ENCODE data around the gene HK2.

Gene HK2

DNA sequence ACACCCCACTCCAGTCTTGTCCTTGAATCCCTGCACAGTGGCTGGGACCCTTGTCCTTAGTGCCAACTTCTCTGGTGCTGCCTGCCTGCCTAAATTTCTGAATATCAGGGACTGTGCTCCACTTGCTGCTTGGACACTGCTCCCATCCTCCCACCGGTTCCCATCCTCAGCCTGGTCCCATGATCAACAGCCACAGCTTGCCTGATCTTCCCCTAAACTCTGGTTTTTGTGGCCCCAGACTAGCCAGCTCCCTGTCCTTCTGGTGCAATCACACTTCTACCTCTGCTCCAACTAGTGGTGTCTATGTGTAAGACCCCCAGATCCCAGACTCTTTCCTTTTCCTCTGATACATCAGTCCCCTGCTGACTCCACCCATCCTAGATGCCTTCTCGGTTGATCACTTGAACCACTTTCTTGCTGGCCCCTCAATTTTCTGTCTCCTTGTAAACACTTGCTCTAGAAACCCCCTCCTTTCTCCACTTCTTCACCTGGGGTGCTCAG lies 87.4 kb downstream of the HK2 start:
- H3K4me3 ChIP-seq (ENCODE audit: low read depth, low read length): no peak overlapping the region
- TF ChIP-seq POLR2A (IDR thresholded peaks at IDR 0.05; ENCODE audit: extremely low read depth, insufficient read length): no peak
- no peak for TF ChIP-seq MYC (IDR thresholded peaks at IDR 0.05; ENCODE audit: low read depth, low read length)
- TF ChIP-seq, protein P1, sequence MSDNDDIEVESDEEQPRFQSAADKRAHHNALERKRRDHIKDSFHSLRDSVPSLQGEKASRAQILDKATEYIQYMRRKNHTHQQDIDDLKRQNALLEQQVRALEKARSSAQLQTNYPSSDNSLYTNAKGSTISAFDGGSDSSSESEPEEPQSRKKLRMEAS (IDR thresholded peaks at IDR 0.05; ENCODE audit: low read depth, low read length): no peak
- TF ChIP-seq, protein P2, sequence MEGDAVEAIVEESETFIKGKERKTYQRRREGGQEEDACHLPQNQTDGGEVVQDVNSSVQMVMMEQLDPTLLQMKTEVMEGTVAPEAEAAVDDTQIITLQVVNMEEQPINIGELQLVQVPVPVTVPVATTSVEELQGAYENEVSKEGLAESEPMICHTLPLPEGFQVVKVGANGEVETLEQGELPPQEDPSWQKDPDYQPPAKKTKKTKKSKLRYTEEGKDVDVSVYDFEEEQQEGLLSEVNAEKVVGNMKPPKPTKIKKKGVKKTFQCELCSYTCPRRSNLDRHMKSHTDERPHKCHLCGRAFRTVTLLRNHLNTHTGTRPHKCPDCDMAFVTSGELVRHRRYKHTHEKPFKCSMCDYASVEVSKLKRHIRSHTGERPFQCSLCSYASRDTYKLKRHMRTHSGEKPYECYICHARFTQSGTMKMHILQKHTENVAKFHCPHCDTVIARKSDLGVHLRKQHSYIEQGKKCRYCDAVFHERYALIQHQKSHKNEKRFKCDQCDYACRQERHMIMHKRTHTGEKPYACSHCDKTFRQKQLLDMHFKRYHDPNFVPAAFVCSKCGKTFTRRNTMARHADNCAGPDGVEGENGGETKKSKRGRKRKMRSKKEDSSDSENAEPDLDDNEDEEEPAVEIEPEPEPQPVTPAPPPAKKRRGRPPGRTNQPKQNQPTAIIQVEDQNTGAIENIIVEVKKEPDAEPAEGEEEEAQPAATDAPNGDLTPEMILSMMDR (IDR thresholded peaks at IDR 0.05; ENCODE audit: low read depth, low read length): no peak
- peak; percentile 35 for DNase-seq (ENCODE audit: low read depth)

DNA sequence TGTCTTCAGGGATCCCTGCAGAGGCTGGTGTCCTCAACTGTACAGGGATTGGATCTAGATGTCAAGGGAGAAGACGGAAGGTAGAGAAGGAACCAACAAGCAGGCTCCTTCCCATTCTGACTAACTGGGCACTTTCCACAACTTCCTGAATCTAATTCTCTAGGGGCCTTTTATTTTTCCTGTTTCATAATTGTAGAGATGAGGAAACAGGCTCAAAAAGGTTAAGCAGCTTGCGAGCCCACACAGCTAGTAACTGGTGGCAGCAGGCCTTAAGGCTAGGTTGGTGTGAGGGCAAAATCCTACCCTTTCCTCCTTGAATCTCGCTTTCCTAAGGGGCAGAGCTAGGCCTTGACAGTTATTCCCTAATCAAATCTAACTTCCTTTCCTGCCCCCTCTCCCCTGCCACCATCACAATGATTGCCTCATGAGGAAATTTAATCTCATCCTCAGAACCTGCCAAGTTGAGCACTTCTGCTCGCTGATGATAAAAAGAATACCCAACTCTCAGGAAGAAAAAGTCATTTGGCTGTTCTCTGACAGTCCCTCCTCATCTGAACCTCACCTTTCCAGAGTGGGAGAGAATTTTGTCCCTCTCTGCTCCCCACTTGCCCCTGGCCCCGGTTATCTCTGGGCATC lies 88.8 kb downstream of the HK2 start:
- H3K4me3 ChIP-seq (ENCODE audit: low read depth, low read length): no peak overlapping the region
- peak; percentile 91 for DNase-seq (ENCODE audit: low read depth)
- TF ChIP-seq, protein P2 (IDR thresholded peaks at IDR 0.05; ENCODE audit: low read depth, low read length): no peak
- TF ChIP-seq, protein P1 (IDR thresholded peaks at IDR 0.05; ENCODE audit: low read depth, low read length): 0 out of 2 replicates have a peak, but pooled peaks have one; percentile 10
- TF ChIP-seq MYC (IDR thresholded peaks at IDR 0.05; ENCODE audit: low read depth, low read length): no peak; the same call in 1 of the 2 replicates
- no peak for TF ChIP-seq POLR2A (IDR thresholded peaks at IDR 0.05; ENCODE audit: extremely low read depth, insufficient read length)

DNA sequence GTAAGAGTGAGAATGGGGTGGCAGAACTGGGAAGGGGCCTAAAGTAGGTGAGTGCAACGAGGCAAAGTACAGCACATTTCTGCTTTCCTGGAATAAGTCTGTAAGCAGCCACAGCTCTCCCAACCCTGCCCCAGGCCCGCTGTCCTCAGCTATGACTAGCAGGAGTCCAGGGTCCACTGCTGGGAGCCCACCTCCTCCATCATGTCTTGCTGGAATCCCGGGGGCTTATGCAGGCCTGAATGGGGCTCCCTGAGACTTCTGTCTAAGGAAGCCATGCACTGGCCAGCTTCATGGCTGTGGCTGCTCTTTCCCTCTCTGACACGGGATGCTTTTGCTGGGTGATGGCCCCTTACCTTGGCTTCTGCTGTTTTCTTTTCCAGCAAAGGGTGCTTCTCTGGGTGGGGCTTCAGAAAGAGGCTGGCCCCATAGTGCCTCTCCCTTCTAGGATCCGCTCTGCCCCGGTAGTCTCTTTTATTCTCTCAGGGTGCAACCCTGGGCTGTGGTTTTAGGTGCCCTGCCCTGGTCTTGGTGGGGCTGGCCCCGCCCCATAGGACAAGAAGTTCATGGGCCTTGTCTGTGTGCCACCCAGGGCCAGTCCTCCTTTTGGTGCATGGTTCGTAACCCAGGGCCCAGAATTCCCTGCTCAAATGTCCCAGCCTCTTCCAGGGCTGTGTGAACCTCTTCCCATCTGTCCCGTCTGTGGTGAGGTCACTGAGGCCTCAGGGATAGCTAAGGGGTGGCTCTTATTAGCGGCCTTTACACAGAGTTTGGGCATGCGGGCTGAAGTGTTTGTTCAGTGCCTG lies 90.7 kb downstream of the HK2 start:
- TF ChIP-seq, protein P2 (IDR thresholded peaks at IDR 0.05; ENCODE audit: low read depth, low read length): no peak
- no peak for TF ChIP-seq POLR2A (IDR thresholded peaks at IDR 0.05; ENCODE audit: extremely low read depth, insufficient read length)
- TF ChIP-seq MYC (IDR thresholded peaks at IDR 0.05; ENCODE audit: low read depth, low read length): no peak
- TF ChIP-seq, protein P1 (IDR thresholded peaks at IDR 0.05; ENCODE audit: low read depth, low read length): no peak
- DNase-seq (ENCODE audit: low read depth): no peak

DNA sequence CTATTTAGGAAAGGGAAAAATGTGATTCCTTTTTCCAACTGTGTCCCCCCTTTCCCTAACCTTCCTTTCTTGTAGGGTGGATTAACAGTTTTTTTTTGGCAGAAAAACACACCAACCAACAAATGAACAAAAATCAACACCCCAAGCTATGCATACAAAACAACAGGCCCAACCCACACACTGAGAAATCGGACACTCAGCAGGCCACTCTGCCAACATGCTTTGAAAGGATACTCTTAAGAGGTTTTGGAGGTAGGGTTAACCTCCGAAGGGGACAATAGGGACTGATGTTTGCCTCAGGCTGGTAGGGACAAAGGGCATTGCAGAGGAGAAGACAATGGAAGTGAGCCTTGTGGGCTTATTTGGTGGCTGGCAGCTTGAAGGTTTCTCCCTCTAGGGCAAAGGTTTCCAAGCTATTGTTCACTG lies 91.4 kb downstream of the HK2 start:
- TF ChIP-seq, protein P1 (IDR thresholded peaks at IDR 0.05; ENCODE audit: low read depth, low read length): no peak
- TF ChIP-seq MYC (IDR thresholded peaks at IDR 0.05; ENCODE audit: low read depth, low read length) (no peak), POLR2A (IDR thresholded peaks at IDR 0.05; ENCODE audit: extremely low read depth, insufficient read length) (no peak)
- TF ChIP-seq, protein P2 (IDR thresholded peaks at IDR 0.05; ENCODE audit: low read depth, low read length): no peak
- H3K4me3 ChIP-seq (ENCODE audit: low read depth, low read length): no peak overlapping the region
- no peak for DNase-seq (ENCODE audit: low read depth)

More for the DNA sequence above, 90.7 kb downstream of the HK2 start:
- no peak overlapping the region for H3K4me3 ChIP-seq (ENCODE audit: low read depth, low read length)

DNA sequence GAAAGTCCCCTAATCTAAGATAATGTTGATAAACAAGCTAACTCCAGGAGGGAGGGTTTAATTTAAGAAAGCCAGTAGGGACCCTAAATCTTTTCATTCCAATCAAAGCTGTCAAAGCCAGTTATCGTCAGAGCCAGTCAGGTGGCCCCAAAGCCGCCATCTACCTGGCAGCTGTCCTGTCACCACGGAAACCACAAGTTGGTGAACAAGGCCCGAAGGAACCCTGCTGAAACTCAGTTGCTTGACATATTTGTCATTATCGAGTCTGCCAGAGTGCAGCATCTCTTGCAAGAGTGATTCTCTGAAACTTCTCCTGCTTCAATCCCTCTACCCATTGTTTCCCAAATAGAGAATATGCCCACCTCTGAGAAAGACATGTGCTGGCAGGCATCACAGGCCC lies 93.7 kb downstream of the HK2 start:
- TF ChIP-seq POLR2A (IDR thresholded peaks at IDR 0.05; ENCODE audit: extremely low read depth, insufficient read length) (no peak), MYC (IDR thresholded peaks at IDR 0.05; ENCODE audit: low read depth, low read length) (no peak)
- TF ChIP-seq, protein P2 (IDR thresholded peaks at IDR 0.05; ENCODE audit: low read depth, low read length): no peak
- TF ChIP-seq, protein P1 (IDR thresholded peaks at IDR 0.05; ENCODE audit: low read depth, low read length): no peak
- DNase-seq (ENCODE audit: low read depth): no peak
- no peak overlapping the region for H3K4me3 ChIP-seq (ENCODE audit: low read depth, low read length)

Data from NB4 (cell line).